Measurements from ENCODE around the gene C1orf50.

The C1orf50 gene

DNA sequence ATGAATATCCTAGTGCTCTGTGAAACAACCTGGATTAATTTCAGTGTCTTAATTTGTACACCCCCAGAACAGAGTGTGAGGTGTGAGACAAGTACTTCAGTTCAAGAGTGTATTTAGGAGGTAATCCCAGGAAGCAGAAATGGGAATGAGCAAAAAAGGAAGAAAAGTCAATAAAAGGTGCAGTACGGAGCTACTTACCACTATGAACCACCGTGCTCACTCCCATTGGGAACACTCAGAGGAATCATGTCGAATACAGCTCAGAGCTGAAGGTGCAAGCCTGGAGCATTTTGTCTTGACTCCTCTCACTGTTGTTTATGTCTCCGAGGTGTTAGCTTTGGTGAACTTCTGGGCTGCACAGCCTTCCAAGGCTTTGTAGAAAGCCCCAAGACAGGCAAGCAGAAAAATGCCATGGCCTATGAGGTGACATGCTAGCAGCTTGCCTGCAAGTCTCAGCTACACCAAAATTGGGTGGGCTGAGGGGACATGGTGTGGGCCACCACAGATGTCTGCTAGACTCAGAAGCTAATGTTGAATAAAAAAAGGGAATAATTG, 57.5 kb downstream of the C1orf50 start:
- DNase-seq (ENCODE audit: low read depth): no peak
- TF ChIP-seq, protein P1, sequence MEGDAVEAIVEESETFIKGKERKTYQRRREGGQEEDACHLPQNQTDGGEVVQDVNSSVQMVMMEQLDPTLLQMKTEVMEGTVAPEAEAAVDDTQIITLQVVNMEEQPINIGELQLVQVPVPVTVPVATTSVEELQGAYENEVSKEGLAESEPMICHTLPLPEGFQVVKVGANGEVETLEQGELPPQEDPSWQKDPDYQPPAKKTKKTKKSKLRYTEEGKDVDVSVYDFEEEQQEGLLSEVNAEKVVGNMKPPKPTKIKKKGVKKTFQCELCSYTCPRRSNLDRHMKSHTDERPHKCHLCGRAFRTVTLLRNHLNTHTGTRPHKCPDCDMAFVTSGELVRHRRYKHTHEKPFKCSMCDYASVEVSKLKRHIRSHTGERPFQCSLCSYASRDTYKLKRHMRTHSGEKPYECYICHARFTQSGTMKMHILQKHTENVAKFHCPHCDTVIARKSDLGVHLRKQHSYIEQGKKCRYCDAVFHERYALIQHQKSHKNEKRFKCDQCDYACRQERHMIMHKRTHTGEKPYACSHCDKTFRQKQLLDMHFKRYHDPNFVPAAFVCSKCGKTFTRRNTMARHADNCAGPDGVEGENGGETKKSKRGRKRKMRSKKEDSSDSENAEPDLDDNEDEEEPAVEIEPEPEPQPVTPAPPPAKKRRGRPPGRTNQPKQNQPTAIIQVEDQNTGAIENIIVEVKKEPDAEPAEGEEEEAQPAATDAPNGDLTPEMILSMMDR (IDR thresholded peaks at IDR 0.05; ENCODE audit: control insufficient read depth, extremely low read depth, insufficient read depth): no peak
- no peak overlapping the region for H3K4me3 ChIP-seq (ENCODE audit: low read depth, low read length)

DNA sequence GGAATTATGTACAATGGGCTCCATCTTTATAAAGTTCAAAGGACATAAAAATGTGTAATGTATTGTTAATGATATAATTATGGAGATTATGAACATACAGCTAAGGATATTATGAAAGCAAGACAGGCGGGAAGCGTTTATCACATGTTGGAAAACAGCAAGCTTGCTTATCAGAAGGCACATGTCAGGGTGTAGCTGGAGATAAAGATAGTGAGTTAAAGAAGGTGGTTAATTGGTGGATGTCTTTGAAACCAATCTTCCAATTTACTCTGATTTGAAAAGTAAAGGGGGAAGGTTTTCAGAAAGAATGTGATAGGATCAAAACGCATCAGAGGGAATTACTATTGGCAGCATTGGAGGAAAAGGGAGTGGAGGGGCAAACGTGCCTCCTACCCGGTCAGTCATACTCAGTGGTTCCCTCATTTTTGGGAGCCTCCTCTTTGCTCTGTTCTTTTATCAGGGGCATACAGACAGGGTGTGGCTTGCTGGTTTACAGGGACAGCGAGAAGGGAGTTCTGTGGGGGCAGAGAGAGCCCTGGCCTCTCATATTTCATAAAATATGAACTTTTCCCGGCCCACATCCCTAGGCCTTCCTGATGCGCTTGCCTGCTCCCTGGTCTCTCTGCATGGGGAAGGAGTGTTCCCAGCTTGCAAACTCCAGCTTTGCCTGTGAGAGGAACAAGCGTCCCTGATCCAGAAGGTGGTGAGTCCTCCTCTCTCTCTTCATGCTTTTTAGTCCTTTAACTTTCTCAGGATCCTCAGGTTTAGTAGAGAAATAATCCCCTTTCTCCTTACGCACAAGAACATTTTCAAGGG, 58.2 kb downstream of the C1orf50 start:
- TF ChIP-seq, protein P1 (IDR thresholded peaks at IDR 0.05; ENCODE audit: control insufficient read depth, extremely low read depth, insufficient read depth): no peak
- DNase-seq (ENCODE audit: low read depth): no peak
- no peak overlapping the region for H3K4me3 ChIP-seq (ENCODE audit: low read depth, low read length)
